Measurements from ENCODE around the gene KCTD7.

Gene KCTD7

GRCh38 chr7:66689081-66689480, 60.4 kb downstream of the KCTD7 start:
- no peak overlapping the region for H2AFZ ChIP-seq (ENCODE audit: low read length)
- no peaks in the 10 kb centered on the region for H3K36me3 ChIP-seq (ENCODE audit: insufficient read depth, low read length)
- H3K27me3 ChIP-seq (ENCODE audit: insufficient read depth, low read length, poor library complexity, severe bottlenecking), result no peaks in the 10 kb centered on the region
- no peak for TF ChIP-seq CTCF (conservative IDR thresholded peaks at IDR 0.05; ENCODE audit: low read length)
- TF ChIP-seq EZH2phosphoT487 (IDR thresholded peaks at IDR 0.05; ENCODE audit: borderline replicate concordance), result no peak
- no peak overlapping the region for H3K9ac ChIP-seq (ENCODE audit: low read depth, low read length, poor library complexity, severe bottlenecking)
- no peaks in the 10 kb centered on the region for H4K20me1 ChIP-seq (ENCODE audit: insufficient read depth, low read length, poor library complexity, severe bottlenecking)
- H3K9me2 ChIP-seq (replicated peaks; ENCODE audit: low read depth, low read length), result no peaks in the 10 kb centered on the region
- no peak overlapping the region for H3K4me2 ChIP-seq (ENCODE audit: low read depth, low read length, poor library complexity, severe bottlenecking)
- peaks cover 10% of the 10 kb centered on the region for H3K4me1 ChIP-seq (ENCODE audit: insufficient read depth, low read length, poor library complexity, severe bottlenecking)
- no peaks in the 10 kb centered on the region for H3K9me3 ChIP-seq (ENCODE audit: insufficient read depth, low read depth, low read length)
- no peaks in the 10 kb centered on the region for H3F3A ChIP-seq (ENCODE audit: low read depth)
- H3K79me2 ChIP-seq (ENCODE audit: insufficient read depth, low read length), result peaks cover under 1% of the 10 kb centered on the region; the same call in 1 of the 2 replicates
- H3K4me3 ChIP-seq (ENCODE audit: low read length, poor library complexity, severe bottlenecking), result no peak overlapping the region

- H3K9me3 ChIP-seq (ENCODE audit: insufficient read depth, low read depth, low read length), result no peaks in the 10 kb centered on the region
- TF ChIP-seq EZH2phosphoT487 (IDR thresholded peaks at IDR 0.05; ENCODE audit: borderline replicate concordance), result no peak
- no peak for TF ChIP-seq CTCF (conservative IDR thresholded peaks at IDR 0.05; ENCODE audit: low read length)
- no peak overlapping the region for H3K9ac ChIP-seq (ENCODE audit: low read depth, low read length, poor library complexity, severe bottlenecking)
These were observed 64.7 kb downstream of the KCTD7 start for GRCh38 chr7:66693331-66693730.

More at GRCh38 chr7:66693331-66693730, 64.7 kb downstream of the KCTD7 start:
- H2AFZ ChIP-seq (ENCODE audit: low read length), result no peak overlapping the region
- H3K36me3 ChIP-seq (ENCODE audit: insufficient read depth, low read length), result no peaks in the 10 kb centered on the region
- H3K4me3 ChIP-seq (ENCODE audit: low read length, poor library complexity, severe bottlenecking), result no peak overlapping the region
- H3F3A ChIP-seq (ENCODE audit: low read depth), result no peaks in the 10 kb centered on the region
- H3K4me2 ChIP-seq (ENCODE audit: low read depth, low read length, poor library complexity, severe bottlenecking), result no peak overlapping the region
- no peaks in the 10 kb centered on the region for H3K27me3 ChIP-seq (ENCODE audit: insufficient read depth, low read length, poor library complexity, severe bottlenecking)
- no peaks in the 10 kb centered on the region for H3K9me2 ChIP-seq (replicated peaks; ENCODE audit: low read depth, low read length)
- no peaks in the 10 kb centered on the region for H4K20me1 ChIP-seq (ENCODE audit: insufficient read depth, low read length, poor library complexity, severe bottlenecking)
- no peaks in the 10 kb centered on the region for H3K4me1 ChIP-seq (ENCODE audit: insufficient read depth, low read length, poor library complexity, severe bottlenecking)
- no peaks in the 10 kb centered on the region for H3K79me2 ChIP-seq (ENCODE audit: insufficient read depth, low read length)

All from Loucy (cell line).